Activated CD8-positive, alpha-beta memory T cell treated with anti-CD3 and anti-CD28 coated beads, Interleukin-2, amount 50 U/mL, for 1 hour (primary cell): ENCODE results near the gene CCHCR1.
A peak's percentile ranks its signal among the peaks of the same experiment; 100 is the strongest.

ENCODE experiments used
- DNase-seq: peaks from one replicate; pipeline ENCODE4 v3.0.0-alpha.2; 2020; ENCODE audit errors: extremely low read depth

CCHCR1 gene

GRCh38 chr6:31129130-31129529, 28.5 kb downstream of the CCHCR1 start:
- DNase-seq = no peak

- DNase-seq = peak; percentile 27
Measured at GRCh38 chr6:31128093-31128676, 29.4 kb downstream of the CCHCR1 start.

DNA sequence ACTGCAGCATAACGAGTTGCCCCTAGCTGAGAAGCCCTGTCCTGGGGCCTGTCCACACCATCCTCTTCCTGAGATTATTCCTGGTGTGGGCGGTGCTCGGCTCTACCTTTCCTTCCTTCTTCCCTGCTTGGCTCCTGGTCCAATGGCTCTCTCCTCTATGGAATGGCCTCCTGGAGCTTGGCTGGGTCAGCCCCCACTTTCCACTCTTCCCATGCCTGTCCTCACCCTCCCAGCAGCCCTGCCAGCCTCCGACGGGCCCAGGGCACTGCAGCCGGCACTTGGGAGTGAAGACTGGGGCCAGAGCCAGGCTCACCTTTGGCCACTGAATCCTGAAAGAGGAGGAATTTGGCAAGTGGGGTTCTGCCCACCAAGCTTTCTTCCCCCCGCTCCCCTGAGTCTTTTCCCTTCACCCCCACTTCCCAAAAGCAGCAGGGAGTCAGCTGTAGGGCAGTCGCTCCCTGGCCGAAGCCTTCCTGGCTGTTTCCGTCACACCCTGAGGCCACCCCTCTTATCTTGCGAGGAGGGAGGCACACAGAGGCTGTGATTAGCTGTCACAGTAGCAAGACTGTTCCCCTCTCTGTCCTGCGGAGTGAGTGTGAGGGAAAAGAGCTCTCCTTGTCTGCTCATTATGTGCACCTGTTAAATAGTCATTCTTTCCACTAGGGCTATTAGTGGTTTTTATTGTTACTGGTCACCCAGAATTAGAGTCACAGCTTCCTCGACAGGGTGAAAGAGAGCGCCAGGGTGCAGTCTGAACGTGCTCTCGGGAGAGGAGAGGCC, 31.0 kb downstream of the CCHCR1 start:
- DNase-seq = no peak

- DNase-seq = no peak
Measured at GRCh38 chr6:31125586-31126363, 31.8 kb downstream of the CCHCR1 start.

- no peak for DNase-seq
Measured at GRCh38 chr6:31125162-31125561, 32.4 kb downstream of the CCHCR1 start.

GRCh38 chr6:31122791-31123706, 34.6 kb downstream of the CCHCR1 start:
- DNase-seq = no peak

- no peak for DNase-seq
Measured at GRCh38 chr6:31121131-31121790, 36.3 kb downstream of the CCHCR1 start.

- no peak for DNase-seq
Measured at GRCh38 chr6:31120151-31120915, 37.3 kb downstream of the CCHCR1 start, which contains the start of gene CDSN. Gene CDSN (minus strand): TSS chr6:31120446. CDS start chr6:31120419, 27 bp downstream.

GRCh38 chr6:31118178-31118577, 39.4 kb downstream of the CCHCR1 start:
- DNase-seq = no peak

GRCh38 chr6:31116661-31117385, 40.8 kb downstream of the CCHCR1 start:
- DNase-seq = no peak

DNA sequence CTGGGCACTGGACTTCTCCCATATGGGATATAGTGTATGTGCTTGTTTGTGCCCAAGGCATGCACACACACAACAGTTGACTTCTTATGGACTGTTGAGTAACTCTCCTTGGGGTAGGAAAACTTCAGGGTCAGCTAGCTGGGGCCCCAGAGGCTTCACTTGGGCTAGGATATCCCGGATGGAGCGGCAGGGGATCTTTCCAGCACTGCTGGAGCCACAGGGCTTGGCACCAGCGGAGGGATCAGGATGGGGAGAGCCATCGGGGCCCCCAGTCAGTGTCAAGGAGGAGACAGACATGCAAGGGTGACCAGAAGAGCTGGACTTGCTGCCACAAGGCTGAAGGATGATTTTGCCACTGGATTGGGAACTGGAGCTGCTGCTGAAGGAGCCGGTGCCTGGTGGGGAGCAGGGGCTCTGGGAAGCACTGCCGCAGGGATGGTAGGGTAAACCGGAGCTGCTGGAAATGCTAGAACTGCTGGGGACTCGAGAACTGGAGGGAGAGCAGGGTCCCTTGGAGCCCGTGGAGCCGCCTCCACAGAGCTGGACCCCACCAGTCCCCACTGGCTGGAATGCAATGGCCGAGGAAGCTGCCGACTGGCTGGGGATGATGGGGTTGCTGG, 41.6 kb downstream of the CCHCR1 start:
- no peak for DNase-seq

- no peak for DNase-seq
Measured at GRCh38 chr6:31114970-31115849, 42.4 kb downstream of the CCHCR1 start.

- DNase-seq = no peak
Measured at GRCh38 chr6:31114541-31114878, 43.1 kb downstream of the CCHCR1 start, which contains the start of gene PSORS1C1. Gene PSORS1C1 (plus strand): TSS chr6:31114800. CDS start chr6:31129633, 14,833 bp downstream.

DNA sequence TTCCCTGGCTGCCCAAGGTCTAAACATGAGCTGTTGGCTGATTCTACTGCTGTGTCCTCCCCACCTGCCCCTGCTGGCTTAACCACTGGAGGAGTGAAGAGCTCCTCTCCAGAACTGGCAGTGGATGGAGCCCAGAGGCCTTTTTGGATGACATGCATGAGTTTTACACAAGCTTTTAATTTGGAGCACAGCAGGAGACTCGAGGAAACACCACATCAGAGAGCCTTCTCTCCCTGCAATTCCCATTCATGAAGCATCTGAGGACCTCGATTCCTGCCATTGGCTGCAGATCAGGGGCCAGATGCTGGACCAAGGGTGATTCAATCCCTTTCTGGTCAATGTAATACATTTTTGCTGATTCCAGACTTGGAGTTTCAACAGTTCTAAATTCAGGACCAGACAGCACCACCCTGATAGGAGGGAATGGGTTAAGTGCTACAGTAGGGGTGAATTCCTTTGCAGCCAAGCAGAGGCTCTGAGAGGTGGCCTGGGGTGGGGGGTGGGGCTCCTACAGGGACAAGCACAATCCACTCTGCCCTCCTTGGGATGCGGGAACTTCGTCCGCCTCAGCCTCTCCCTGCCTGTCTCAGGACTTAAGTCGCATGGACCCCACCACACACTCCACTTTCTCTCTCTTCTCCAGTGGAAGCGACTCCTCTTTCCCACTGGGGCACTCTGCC, 43.6 kb downstream of the CCHCR1 start:
- DNase-seq = no peak

GRCh38 chr6:31112478-31112877, 45.1 kb downstream of the CCHCR1 start, which contains the start of gene C6orf15:
Gene C6orf15 (minus strand): TSS chr6:31112575. CDS start chr6:31112555, 20 bp downstream.
- no peak for DNase-seq

DNA sequence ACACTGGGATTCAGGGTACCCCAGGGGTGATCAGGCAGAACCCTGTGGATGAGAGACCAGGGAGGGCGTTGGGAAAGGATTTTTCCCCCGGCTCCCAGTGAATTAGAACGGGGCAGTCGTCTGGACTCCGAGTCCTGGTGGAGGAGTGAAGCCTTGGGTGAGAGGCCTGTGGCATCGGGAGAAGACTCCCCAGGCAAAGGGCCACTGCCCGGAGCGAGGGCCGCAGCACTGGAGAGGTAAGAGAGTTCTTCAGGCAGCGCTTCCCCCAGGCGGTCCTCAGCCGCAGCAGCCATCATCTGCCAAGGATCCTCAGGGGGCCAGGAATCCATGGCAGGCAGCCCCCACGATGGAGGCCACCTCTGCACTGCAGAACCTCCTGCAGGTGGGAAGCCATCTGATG, 45.9 kb downstream of the CCHCR1 start:
- no peak for DNase-seq

GRCh38 chr6:31110825-31111582, 46.6 kb downstream of the CCHCR1 start:
- no peak for DNase-seq
